ENCODE results near the gene PRIMPOL.
"Not testable (repeated sequence)": the region's sequence is repeated elsewhere in the genome, so short reads cannot be mapped to it uniquely, and the experiment has no call there.

The PRIMPOL gene

GRCh38 chr4:184649026-184649970 is at the start of gene PRIMPOL, which contains the start of gene CASP3:
TSS of gene PRIMPOL (plus strand) at chr4:184649738. CDS start at chr4:184657141, 7,403 bp downstream.
TSS of gene CASP3 (minus strand) at chr4:184649447. CDS start at chr4:184638453, 10,994 bp downstream.
- H3K9me3 ChIP-seq (ENCODE audit: insufficient read depth, low read depth, low read length), result no peaks in the 10 kb centered on the region
- H3K9ac ChIP-seq (ENCODE audit: low read depth, low read length), result peak within 1 kb of the TSS; percentile 99
- H3K27me3 ChIP-seq (ENCODE audit: insufficient read depth, low read length), result no peaks in the 10 kb centered on the region
- H3K4me3 ChIP-seq (ENCODE audit: low read length), result peak within 1 kb of the TSS; percentile 97
- peak within 1 kb of the TSS; percentile 98 for H3K27ac ChIP-seq (ENCODE audit: low read length)
- H3K36me3 ChIP-seq (ENCODE audit: insufficient read depth, low read depth, low read length), result no peaks in the 10 kb centered on the region; the same call in 1 of the 2 replicates
- H3K4me1 ChIP-seq (ENCODE audit: insufficient read depth, low read length), result peaks cover 52% of the 10 kb centered on the region

DNA sequence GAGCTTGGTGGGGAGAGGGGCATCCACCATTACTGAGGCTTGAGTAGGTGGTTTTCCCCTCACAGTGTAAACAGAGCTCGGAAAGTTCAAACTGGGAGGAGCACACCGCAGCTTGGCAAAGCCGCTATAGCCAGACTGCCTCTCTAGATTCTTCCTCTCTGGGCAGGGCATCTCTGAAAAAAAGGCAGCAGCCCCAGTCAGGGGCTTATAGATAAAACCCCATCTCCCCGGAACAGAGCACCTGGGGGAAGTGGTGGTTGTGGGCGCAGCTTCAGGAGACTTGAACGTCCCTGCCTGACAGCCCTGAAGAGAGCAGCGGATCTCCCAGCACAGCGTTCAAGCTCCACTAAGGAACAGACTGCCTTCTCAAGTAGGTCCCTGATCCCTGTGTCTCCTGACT is 48.6 kb upstream of the PRIMPOL start:
- not testable (repeated sequence) for H3K27ac ChIP-seq (ENCODE audit: low read length); H3K27me3 ChIP-seq (ENCODE audit: insufficient read depth, low read length); H3K9me3 ChIP-seq (ENCODE audit: insufficient read depth, low read depth, low read length); H3K9ac ChIP-seq (ENCODE audit: low read depth, low read length); H3K4me3 ChIP-seq (ENCODE audit: low read length); H3K4me1 ChIP-seq (ENCODE audit: insufficient read depth, low read length); H3K36me3 ChIP-seq (ENCODE audit: insufficient read depth, low read depth, low read length)

DNA sequence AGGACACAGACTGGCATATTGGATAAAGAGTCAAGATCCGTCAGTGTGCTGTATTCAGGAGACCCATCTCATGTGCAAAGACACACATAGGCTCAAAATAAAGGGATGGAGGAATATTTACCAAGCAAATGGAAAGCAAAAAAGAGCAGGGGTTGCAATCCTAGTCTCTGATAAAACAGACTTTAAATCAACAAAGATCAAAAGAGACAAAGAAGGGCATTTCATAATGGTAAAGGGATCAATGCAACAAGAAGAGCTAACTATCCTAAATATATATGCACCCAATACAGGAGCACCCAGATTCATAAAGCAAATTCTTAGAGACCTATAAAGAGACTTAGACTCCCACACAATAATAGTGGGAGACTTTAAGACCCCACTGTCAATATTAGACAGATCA is 46.7 kb upstream of the PRIMPOL start:
- not testable (repeated sequence) for H3K9me3 ChIP-seq (ENCODE audit: insufficient read depth, low read depth, low read length); H3K27me3 ChIP-seq (ENCODE audit: insufficient read depth, low read length); H3K27ac ChIP-seq (ENCODE audit: low read length); H3K36me3 ChIP-seq (ENCODE audit: insufficient read depth, low read depth, low read length); H3K9ac ChIP-seq (ENCODE audit: low read depth, low read length); H3K4me1 ChIP-seq (ENCODE audit: insufficient read depth, low read length); H3K4me3 ChIP-seq (ENCODE audit: low read length)

- H3K9me3 ChIP-seq (ENCODE audit: insufficient read depth, low read depth, low read length); H3K27me3 ChIP-seq (ENCODE audit: insufficient read depth, low read length); H3K4me3 ChIP-seq (ENCODE audit: low read length); H3K4me1 ChIP-seq (ENCODE audit: insufficient read depth, low read length); H3K36me3 ChIP-seq (ENCODE audit: insufficient read depth, low read depth, low read length); H3K27ac ChIP-seq (ENCODE audit: low read length); H3K9ac ChIP-seq (ENCODE audit: low read depth, low read length): not testable (repeated sequence)
Observed at GRCh38 chr4:184607429-184607828, 42.1 kb upstream of the PRIMPOL start.

DNA sequence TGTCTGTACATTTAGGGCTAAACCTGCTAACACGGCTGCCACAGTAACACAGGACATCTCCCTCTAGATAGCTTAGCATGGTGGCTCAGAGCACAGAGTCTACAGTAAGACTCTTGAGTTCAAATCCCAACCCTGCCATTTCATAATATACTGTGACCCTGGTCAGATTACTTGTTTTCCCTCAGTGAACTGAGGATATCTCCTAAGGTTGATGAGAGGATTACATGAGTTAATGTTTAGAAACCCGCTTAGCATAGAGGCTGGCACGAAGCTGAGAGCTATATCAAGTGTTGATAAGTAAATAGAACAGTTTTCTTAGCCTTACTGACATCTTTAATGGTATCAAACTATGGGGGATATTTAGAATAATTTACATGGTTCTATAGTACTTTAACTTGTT is 37.5 kb upstream of the PRIMPOL start:
- H3K9ac ChIP-seq (ENCODE audit: low read depth, low read length), result no peak overlapping the region
- no peaks in the 10 kb centered on the region for H3K36me3 ChIP-seq (ENCODE audit: insufficient read depth, low read depth, low read length)
- H3K4me1 ChIP-seq (ENCODE audit: insufficient read depth, low read length), result peaks cover 5% of the 10 kb centered on the region; the same call in 1 of the 2 replicates

GRCh38 chr4:184613405-184613804 is 36.1 kb upstream of the PRIMPOL start:
- H3K27me3 ChIP-seq (ENCODE audit: insufficient read depth, low read length), result no peaks in the 10 kb centered on the region
- peaks cover 16% of the 10 kb centered on the region; the same call in 1 of the 2 replicates for H3K4me1 ChIP-seq (ENCODE audit: insufficient read depth, low read length)
- no peak overlapping the region for H3K27ac ChIP-seq (ENCODE audit: low read length)
- no peaks in the 10 kb centered on the region for H3K36me3 ChIP-seq (ENCODE audit: insufficient read depth, low read depth, low read length)
- no peak overlapping the region for H3K9ac ChIP-seq (ENCODE audit: low read depth, low read length)
- peaks cover 18% of the 10 kb centered on the region for H3K9me3 ChIP-seq (ENCODE audit: insufficient read depth, low read depth, low read length)
- H3K4me3 ChIP-seq (ENCODE audit: low read length), result no peak overlapping the region

More for the DNA sequence above, 37.5 kb upstream of the PRIMPOL start:
- Histone ChIP-seq H3K27me3 (ENCODE audit: insufficient read depth, low read length) (no peaks in the 10 kb centered on the region), H3K9me3 (ENCODE audit: insufficient read depth, low read depth, low read length) (peaks cover 18% of the 10 kb centered on the region), H3K27ac (ENCODE audit: low read length) (no peak overlapping the region), H3K4me3 (ENCODE audit: low read length) (no peak overlapping the region)

DNA sequence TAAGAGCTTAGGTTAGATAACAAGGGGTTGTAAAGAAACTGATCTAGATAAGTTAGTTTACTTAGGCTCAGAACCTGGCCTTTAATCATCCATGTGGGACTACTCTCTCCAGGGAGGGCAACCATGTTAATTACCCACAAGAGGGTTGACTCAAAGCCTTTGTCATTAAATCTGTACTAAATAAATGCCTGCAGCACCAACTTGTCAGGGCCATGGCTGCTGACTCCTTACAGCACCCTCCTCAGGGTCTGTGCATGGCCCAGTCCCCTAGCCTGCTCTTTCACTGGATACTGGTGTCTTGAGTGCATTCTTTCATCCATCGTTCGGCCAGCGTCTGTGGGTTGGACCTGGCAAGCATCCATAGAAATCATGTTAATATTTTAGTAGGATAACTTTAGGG is 35.0 kb upstream of the PRIMPOL start:
- Histone ChIP-seq H3K4me3 (ENCODE audit: low read length) (no peak overlapping the region), H3K4me1 (ENCODE audit: insufficient read depth, low read length) (peaks cover 16% of the 10 kb centered on the region; the same call in 1 of the 2 replicates), H3K9ac (ENCODE audit: low read depth, low read length) (no peak overlapping the region), H3K27ac (ENCODE audit: low read length) (no peak overlapping the region), H3K27me3 (ENCODE audit: insufficient read depth, low read length) (no peaks in the 10 kb centered on the region), H3K9me3 (ENCODE audit: insufficient read depth, low read depth, low read length) (peaks cover 18% of the 10 kb centered on the region), H3K36me3 (ENCODE audit: insufficient read depth, low read depth, low read length) (no peaks in the 10 kb centered on the region)

- not testable (repeated sequence) for H3K36me3 ChIP-seq (ENCODE audit: insufficient read depth, low read depth, low read length); H3K9ac ChIP-seq (ENCODE audit: low read depth, low read length); H3K27me3 ChIP-seq (ENCODE audit: insufficient read depth, low read length)
- Histone ChIP-seq H3K4me3 (ENCODE audit: low read length) (peak overlapping the region; percentile 54; the same call in 1 of the 2 replicates), H3K27ac (ENCODE audit: low read length) (peak overlapping the region; percentile 62), H3K4me1 (ENCODE audit: insufficient read depth, low read length) (peaks cover 15% of the 10 kb centered on the region; the same call in 1 of the 2 replicates), H3K9me3 (ENCODE audit: insufficient read depth, low read depth, low read length) (peaks cover 18% of the 10 kb centered on the region)
Observed at GRCh38 chr4:184616168-184616567, 33.4 kb upstream of the PRIMPOL start.

DNA sequence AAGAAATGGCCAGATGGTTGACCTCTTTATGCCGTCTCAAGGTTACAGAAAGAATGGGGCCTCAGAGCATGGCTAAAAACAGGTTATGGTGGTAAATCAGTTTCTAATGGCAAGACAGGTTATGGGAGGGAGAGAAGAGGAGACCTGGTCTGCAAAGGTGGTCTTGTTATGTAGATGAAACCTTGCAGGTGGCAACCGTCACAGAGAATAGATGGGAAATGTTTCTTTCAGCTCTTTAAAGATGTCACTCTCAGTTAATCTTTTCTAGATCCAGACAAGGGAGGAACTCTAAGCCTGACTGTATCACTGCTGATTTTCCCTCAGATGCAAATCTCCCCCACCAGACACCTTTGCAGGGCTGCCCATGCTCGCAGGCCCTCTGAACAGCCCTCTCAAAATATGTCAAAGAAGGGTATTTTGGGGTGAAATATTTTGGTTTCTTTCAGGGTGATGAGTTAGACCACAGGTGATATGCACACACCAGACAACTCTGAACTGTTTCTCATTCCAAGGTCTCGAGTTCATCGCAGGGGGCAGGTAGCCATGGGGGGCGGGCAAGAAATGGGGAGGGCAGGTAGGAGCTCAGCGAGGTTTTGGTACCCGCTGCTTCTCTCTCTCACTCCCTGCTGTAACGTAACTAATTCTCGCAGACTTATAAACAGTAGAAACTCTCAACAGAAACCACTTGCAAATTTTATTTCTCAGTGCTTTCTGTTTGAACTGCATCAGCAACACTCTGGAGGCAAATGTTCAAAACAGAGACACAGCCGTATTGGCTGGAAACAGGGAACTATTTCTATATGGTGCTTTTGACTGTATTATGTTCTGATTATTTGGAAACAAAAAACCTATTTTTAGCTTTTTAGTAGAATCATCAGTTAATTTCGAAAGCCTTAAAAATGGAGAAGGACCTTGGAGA is 32.6 kb upstream of the PRIMPOL start:
- Histone ChIP-seq H3K36me3 (ENCODE audit: insufficient read depth, low read depth, low read length) (no peaks in the 10 kb centered on the region), H3K4me3 (ENCODE audit: low read length) (peak overlapping the region; percentile 54; the same call in 1 of the 2 replicates), H3K27ac (ENCODE audit: low read length) (peak overlapping the region; percentile 62), H3K4me1 (ENCODE audit: insufficient read depth, low read length) (peaks cover 12% of the 10 kb centered on the region; the same call in 1 of the 2 replicates), H3K9me3 (ENCODE audit: insufficient read depth, low read depth, low read length) (peaks cover 18% of the 10 kb centered on the region), H3K27me3 (ENCODE audit: insufficient read depth, low read length) (no peaks in the 10 kb centered on the region), H3K9ac (ENCODE audit: low read depth, low read length) (peak overlapping the region; percentile 60; the same call in 1 of the 2 replicates)

DNA sequence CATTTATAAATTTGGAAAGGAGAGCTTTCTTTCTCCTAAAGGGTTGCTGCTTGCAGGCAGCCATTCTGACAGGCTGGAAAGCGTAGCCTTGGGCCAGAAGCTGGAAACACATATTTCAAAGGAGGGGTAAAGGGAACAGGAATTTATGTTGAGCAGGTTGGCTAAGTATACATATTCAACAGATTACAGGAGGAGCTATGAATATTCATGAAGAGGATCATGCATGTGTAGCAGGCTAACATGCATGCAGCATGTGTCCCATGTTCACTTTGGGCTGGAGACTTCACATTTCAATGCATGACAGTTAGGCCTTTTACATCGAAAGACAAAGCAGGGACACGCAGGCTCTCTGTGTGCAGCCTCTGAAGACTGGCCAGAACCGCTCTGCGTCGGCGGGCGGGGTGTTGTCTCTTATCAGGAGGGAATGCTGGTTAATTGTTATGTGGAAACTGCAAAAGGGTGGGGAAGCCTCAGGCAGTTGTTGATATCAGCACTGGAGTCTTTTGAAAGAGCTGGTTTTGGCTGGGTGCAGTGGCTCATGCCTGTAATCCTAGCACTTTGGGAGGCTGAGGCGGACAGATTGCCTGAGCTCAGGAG is 31.8 kb upstream of the PRIMPOL start:
- peaks cover 18% of the 10 kb centered on the region for H3K9me3 ChIP-seq (ENCODE audit: insufficient read depth, low read depth, low read length)
- no peaks in the 10 kb centered on the region for H3K27me3 ChIP-seq (ENCODE audit: insufficient read depth, low read length)
- H3K27ac ChIP-seq (ENCODE audit: low read length), result peak overlapping the region; percentile 62
- H3K9ac ChIP-seq (ENCODE audit: low read depth, low read length), result peak overlapping the region; percentile 60; the same call in 1 of the 2 replicates
- peak overlapping the region; percentile 54; the same call in 1 of the 2 replicates for H3K4me3 ChIP-seq (ENCODE audit: low read length)
- H3K36me3 ChIP-seq (ENCODE audit: insufficient read depth, low read depth, low read length), result no peaks in the 10 kb centered on the region
- peaks cover 12% of the 10 kb centered on the region; the same call in 1 of the 2 replicates for H3K4me1 ChIP-seq (ENCODE audit: insufficient read depth, low read length)

Measured in iPS-20b (cell line).